Cardiac muscle cell (in vitro differentiated cells and primary cell): ENCODE data around the gene PLA2G4A. TPM values are rescaled to one million over a fixed set of nuclear protein-coding genes. Genes with fewer than 3 reads are reported as not detected.

ENCODE experiments used
- DNase-seq, 2 donors: peaks; one replicate each; pipeline versions ENCODE4 v3.0.0 to v3.0.0-alpha.2; 2010 to 2017; ENCODE audit warnings: low read depth in 1 of 2, low spot score in 1 of 2
- H3K27ac ChIP-seq: fragments of 200-600 bp; sonication (generic); 2 replicates; pipeline ENCODE4 v1.5.1; 2016
- H3K27me3 ChIP-seq: fragments of 200-600 bp; sonication (generic); 2 replicates; pipeline ENCODE4 v1.6.0; 2016; ENCODE audit warnings: control low read depth
- H3K36me3 ChIP-seq: fragments of 200-600 bp; sonication (generic); 2 replicates; pipeline ENCODE4 v1.5.1; 2016; ENCODE audit warnings: control low read depth
- H3K4me1 ChIP-seq: fragments of 200-600 bp; sonication (generic); 2 replicates; pipeline ENCODE4 v1.8.1; 2017; ENCODE audit warnings: low read depth, mild to moderate bottlenecking, mixed run types
- H3K4me3 ChIP-seq: fragments of 200-600 bp; sonication (generic); 2 replicates; pipeline ENCODE4 v1.5.1; 2016; ENCODE audit warnings: mild to moderate bottlenecking
- H3K9me3 ChIP-seq: fragments of 200-600 bp; sonication (generic); 2 replicates; pipeline ENCODE4 v1.5.1; 2017; ENCODE audit warnings: low read depth, mild to moderate bottlenecking, control low read depth
- polyA plus RNA-seq: library from polyadenylated mRNA; unstranded; fragments of >200 nt; fragmentation: Nextera tagmentation; extraction: Ambion mirVana; gene quantifications from 2 replicates; pipeline ENCODE4 v1.2.1, GENCODE V29; 2016
- total RNA-seq: library from RNA; depleted of rRNA; stranded (reverse); fragments of >200 nt; gene quantifications from 2 replicates; pipeline ENCODE4 v1.2.3, GENCODE V29; 2016
- TF ChIP-seq, protein P1 (sequence below): IDR thresholded peaks from 2 replicates; pipeline ENCODE4 v1.5.1; 2012; ENCODE audit warnings: low read depth, mild to moderate bottlenecking, low read length

PLA2G4A gene
- total and polyA plus RNA-seq, 2 experiments from 2014 or later: 0.09 TPM; not detected in 1

DNA sequence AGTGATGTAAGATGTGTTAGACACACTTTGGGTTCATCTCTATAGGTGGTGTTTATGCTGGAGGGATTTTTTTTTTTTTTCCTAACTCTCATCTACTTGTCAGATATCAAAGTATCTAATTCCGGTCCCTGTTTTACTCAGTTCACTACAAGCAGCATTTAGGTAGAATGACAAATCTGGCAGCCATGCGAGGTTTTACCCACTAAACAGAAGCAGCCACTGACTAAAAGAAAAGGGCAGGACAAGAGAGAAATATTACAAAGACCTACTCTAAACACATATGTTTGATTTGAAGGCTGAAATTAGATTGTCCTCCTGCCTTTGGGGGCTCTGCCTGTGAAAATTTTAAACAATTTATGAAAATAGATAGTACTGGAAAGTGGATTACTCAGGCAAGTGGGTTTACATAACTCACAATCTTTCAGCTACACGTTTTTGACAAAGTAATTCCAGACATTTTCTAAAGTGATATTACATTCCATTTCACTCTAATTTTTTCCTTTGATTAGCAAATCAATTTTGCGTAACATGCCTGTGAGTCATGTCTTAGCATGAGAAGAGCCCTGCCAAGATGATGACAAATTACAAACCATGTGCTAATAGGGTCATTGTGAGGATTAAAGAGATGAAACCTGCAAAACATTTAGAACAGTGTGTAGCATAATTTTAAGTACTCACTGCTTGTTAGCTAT, 172.6 kb downstream of the PLA2G4A start:
- H3K27ac ChIP-seq: no peak overlapping the region
- no peaks in the 10 kb centered on the region for H3K4me1 ChIP-seq
- no peak overlapping the region for H3K4me3 ChIP-seq
- TF ChIP-seq, protein P1, sequence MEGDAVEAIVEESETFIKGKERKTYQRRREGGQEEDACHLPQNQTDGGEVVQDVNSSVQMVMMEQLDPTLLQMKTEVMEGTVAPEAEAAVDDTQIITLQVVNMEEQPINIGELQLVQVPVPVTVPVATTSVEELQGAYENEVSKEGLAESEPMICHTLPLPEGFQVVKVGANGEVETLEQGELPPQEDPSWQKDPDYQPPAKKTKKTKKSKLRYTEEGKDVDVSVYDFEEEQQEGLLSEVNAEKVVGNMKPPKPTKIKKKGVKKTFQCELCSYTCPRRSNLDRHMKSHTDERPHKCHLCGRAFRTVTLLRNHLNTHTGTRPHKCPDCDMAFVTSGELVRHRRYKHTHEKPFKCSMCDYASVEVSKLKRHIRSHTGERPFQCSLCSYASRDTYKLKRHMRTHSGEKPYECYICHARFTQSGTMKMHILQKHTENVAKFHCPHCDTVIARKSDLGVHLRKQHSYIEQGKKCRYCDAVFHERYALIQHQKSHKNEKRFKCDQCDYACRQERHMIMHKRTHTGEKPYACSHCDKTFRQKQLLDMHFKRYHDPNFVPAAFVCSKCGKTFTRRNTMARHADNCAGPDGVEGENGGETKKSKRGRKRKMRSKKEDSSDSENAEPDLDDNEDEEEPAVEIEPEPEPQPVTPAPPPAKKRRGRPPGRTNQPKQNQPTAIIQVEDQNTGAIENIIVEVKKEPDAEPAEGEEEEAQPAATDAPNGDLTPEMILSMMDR: no peak
- peak in 1 of 2 donors; percentile 93 for DNase-seq
- H3K27me3 ChIP-seq: no peaks in the 10 kb centered on the region
- H3K9me3 ChIP-seq: no peaks in the 10 kb centered on the region
- no peaks in the 10 kb centered on the region for H3K36me3 ChIP-seq

DNA sequence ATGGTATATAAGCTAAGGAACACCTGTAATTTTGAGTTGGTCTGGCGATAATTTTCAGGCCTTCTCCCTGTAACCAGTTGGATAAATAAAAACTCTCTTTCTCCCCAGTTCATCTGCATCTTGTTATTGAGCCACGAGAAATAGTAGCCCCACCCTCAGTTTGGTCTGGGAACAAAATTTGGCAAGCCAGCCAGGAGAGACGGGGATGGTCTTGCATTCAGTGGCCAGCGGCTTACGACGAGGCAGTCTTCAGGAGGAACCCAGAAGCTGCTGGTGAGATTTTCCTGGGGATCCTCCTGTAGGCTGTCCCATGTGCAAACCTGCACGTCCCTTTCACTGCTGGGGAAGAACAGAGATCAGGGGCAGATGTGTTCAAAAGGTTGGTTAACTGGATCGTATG, 174.6 kb downstream of the PLA2G4A start:
- Histone ChIP-seq H3K4me1 (no peaks in the 10 kb centered on the region), H3K4me3 (no peak overlapping the region)

DNA sequence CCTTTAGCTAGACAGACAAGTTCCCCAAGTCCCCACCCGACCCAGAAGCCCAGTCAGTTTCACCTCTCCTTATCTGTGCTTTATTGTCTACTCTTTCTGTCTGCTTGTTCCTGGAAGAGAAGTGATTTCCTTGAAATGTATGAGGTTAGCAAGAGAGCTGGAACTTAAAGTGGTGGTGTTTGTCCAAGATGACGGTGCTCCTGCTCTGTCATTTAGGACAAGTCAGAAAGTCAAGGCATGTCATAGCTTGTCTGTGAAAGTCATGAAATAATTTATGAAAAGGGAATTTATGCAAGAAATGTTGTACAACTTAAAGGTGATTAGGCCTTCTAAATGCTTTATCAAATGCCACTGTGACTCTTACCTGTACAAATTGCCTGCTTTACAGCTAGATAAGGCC, 178.1 kb downstream of the PLA2G4A start:
- H3K27me3 ChIP-seq: no peaks in the 10 kb centered on the region
- H3K4me3 ChIP-seq: no peak overlapping the region
- H3K4me1 ChIP-seq: no peaks in the 10 kb centered on the region
- DNase-seq: no peak
- TF ChIP-seq, protein P1: no peak
- no peak overlapping the region for H3K27ac ChIP-seq
- no peaks in the 10 kb centered on the region for H3K36me3 ChIP-seq
- H3K9me3 ChIP-seq: no peaks in the 10 kb centered on the region

More for the DNA sequence above, 174.6 kb downstream of the PLA2G4A start:
- Histone ChIP-seq H3K36me3 (no peaks in the 10 kb centered on the region), H3K27ac (no peak overlapping the region), H3K9me3 (no peaks in the 10 kb centered on the region), H3K27me3 (no peaks in the 10 kb centered on the region)
- DNase-seq: no peak
- TF ChIP-seq, protein P1: no peak

DNA sequence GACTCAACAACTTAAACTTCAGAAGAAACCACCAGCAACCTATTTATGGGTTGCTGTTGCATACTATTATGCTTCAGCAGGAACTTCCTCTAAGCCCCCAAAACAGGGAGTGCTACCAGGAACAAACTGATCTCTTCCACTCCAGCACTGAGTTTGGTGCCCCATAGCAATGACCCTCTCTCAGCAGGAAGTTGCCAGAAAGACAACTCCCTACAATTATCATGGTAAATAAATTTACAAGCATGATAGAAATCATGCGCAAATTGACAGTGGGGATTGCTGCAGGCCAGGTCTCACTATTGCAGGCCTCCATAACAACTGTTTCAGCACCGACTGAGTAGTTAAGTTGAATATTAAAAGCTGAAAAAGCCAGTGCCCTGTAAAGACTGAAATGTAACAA, 180.6 kb downstream of the PLA2G4A start:
- H3K27ac ChIP-seq: no peak overlapping the region
- H3K36me3 ChIP-seq: no peaks in the 10 kb centered on the region

DNA sequence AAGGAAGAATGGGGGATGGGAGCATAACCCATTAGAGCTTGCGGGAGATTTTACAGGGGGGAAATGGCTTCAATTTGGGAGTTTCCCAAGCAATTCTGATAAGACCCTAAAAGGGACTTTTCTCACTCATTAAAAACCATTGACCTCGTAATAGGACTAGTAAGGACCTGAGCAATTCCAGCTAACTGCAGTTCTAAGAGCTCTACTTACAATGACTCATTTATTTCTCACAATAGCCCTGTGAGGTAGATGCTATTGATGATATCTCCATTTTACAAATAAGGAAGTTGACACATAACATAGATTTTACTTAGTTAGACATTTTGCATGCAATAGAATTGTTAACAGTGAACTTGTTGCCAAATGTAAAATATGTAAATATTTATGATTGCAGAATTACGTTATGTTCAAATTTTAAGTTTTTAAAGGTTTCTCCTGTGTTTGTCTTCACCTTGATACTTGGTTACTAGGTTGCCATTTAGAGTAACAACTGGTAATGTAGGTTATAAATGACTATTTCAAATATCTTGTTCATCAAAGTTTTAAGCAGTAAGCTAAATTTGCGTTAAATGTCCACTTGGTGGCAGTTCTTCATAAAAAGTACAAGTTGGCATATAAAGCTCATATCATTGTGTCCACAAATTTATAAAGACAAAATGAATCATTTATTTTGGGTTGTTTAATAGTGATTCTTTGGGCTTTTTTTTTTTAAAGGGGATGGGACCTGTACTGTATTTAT, 182.0 kb downstream of the PLA2G4A start:
- Histone ChIP-seq H3K4me3 (no peak overlapping the region), H3K27me3 (no peaks in the 10 kb centered on the region), H3K4me1 (no peaks in the 10 kb centered on the region), H3K27ac (no peak overlapping the region), H3K36me3 (no peaks in the 10 kb centered on the region), H3K9me3 (no peaks in the 10 kb centered on the region)
- TF ChIP-seq, protein P1: no peak
- DNase-seq: no peak

More for the DNA sequence above, 180.6 kb downstream of the PLA2G4A start:
- no peak overlapping the region for H3K4me3 ChIP-seq
- no peak for DNase-seq
- no peaks in the 10 kb centered on the region for H3K27me3 ChIP-seq
- no peaks in the 10 kb centered on the region for H3K4me1 ChIP-seq
- TF ChIP-seq, protein P1: no peak
- no peaks in the 10 kb centered on the region for H3K9me3 ChIP-seq
